ENCODE measurements around the gene CFAP45.

Gene CFAP45

GRCh38 chr1:159832309-159832708, 67.7 kb downstream of the CFAP45 start:
- Mint-ChIP-seq H3K27ac (no peak overlapping the region), H3K4me1 (peaks cover 4% of the 10 kb centered on the region), H3K36me3 (ENCODE audit: low read depth) (no peaks in the 10 kb centered on the region), H3K9me3 (no peaks in the 10 kb centered on the region), H3K4me3 (no peak overlapping the region), H3K27me3 (ENCODE audit: low read depth, poor library complexity) (peaks cover 36% of the 10 kb centered on the region)
- no peak for DNase-seq
- TF ChIP-seq CTCF (IDR thresholded peaks at IDR 0.05), result no peak

GRCh38 chr1:159831412-159832141, 68.4 kb downstream of the CFAP45 start:
- H3K27ac Mint-ChIP-seq, result no peak overlapping the region
- H3K4me1 Mint-ChIP-seq, result peaks cover 4% of the 10 kb centered on the region
- no peak overlapping the region for H3K4me3 Mint-ChIP-seq
- no peak for TF ChIP-seq CTCF (IDR thresholded peaks at IDR 0.05)
- H3K36me3 Mint-ChIP-seq (ENCODE audit: low read depth), result no peaks in the 10 kb centered on the region
- no peaks in the 10 kb centered on the region for H3K9me3 Mint-ChIP-seq
- H3K27me3 Mint-ChIP-seq (ENCODE audit: low read depth, poor library complexity), result peaks cover 42% of the 10 kb centered on the region
- no peak for DNase-seq

GRCh38 chr1:159830722-159831121, 69.2 kb downstream of the CFAP45 start:
- H3K9me3 Mint-ChIP-seq, result no peaks in the 10 kb centered on the region
- no peaks in the 10 kb centered on the region for H3K36me3 Mint-ChIP-seq (ENCODE audit: low read depth)
- H3K4me3 Mint-ChIP-seq, result no peak overlapping the region
- no peak for DNase-seq
- TF ChIP-seq CTCF (IDR thresholded peaks at IDR 0.05), result no peak
- peaks cover 39% of the 10 kb centered on the region for H3K27me3 Mint-ChIP-seq (ENCODE audit: low read depth, poor library complexity)
- H3K27ac Mint-ChIP-seq, result no peak overlapping the region
- peaks cover 4% of the 10 kb centered on the region for H3K4me1 Mint-ChIP-seq

GRCh38 chr1:159829822-159830465, 70.0 kb downstream of the CFAP45 start:
- Mint-ChIP-seq H3K9me3 (no peaks in the 10 kb centered on the region), H3K36me3 (ENCODE audit: low read depth) (no peaks in the 10 kb centered on the region), H3K27ac (no peak overlapping the region), H3K4me1 (peaks cover 10% of the 10 kb centered on the region), H3K4me3 (no peak overlapping the region), H3K27me3 (ENCODE audit: low read depth, poor library complexity) (peaks cover 39% of the 10 kb centered on the region)
- DNase-seq, result no peak
- no peak for TF ChIP-seq CTCF (IDR thresholded peaks at IDR 0.05)

GRCh38 chr1:159829273-159829634, 70.7 kb downstream of the CFAP45 start:
- TF ChIP-seq CTCF (IDR thresholded peaks at IDR 0.05), result peak; percentile 43
- peaks cover 43% of the 10 kb centered on the region for H3K27me3 Mint-ChIP-seq (ENCODE audit: low read depth, poor library complexity)
- H3K9me3 Mint-ChIP-seq, result no peaks in the 10 kb centered on the region
- no peak overlapping the region for H3K27ac Mint-ChIP-seq
- DNase-seq, result peak; percentile 52
- peaks cover 14% of the 10 kb centered on the region for H3K4me1 Mint-ChIP-seq
- H3K4me3 Mint-ChIP-seq, result no peak overlapping the region
- H3K36me3 Mint-ChIP-seq (ENCODE audit: low read depth), result no peaks in the 10 kb centered on the region

Data from nephron progenitor cell (in vitro differentiated cells).